Measurements from ENCODE around the gene CNMD.

The CNMD gene

DNA sequence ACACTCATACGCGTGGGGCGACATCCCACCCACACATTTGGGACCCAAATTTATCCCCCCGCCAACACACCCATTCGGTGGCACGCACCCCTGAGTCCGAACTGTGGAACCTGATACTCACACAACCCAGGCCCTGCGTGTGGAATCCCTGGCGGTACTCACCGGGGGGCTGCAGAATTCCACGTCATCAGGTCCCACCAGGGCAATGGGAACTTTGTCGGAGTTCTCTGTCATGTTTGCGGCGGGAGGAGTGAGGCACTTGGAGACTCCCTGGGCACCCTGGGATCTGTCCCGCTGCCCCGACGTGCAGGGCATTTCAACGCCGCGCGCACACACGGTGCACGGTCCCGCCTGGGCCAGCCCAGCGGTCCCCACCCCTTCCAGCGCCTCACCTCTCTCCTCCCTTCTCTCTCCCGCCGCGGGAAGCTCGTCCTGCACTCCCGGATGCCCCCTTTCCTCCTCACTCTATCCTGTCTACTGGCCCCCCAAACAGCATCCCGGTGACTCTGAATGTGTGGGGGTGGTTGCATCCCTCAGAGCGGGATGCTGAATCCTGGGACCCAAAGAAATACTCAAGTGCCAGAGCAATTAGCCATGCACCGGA, at the start of gene CNMD:
TSS of gene CNMD (minus strand) at position 353 of the 604 bp plus-strand sequence. CDS start at position 234, 119 bp downstream.
- DNase-seq = no peak

DNA sequence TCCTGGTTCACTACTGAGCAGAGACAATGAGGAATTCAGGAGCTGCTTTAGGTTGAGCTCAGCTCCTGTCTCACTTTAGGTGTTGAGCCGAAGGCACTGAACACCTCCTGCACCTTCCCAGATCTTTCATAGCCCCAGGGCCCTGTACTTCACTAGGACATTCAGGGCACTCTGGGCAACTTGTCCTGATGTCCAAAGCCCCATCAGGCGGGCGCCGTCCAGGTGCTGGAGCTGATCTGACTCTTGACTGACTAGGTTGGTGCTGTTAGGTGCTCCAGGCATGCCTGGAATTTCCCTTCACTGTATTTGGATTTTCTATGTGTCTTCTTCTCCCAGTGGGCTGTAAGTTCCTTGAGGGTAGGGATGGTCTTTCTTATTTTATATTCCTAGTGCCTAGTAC, 48.4 kb upstream of the CNMD start:
- no peak for DNase-seq

DNA sequence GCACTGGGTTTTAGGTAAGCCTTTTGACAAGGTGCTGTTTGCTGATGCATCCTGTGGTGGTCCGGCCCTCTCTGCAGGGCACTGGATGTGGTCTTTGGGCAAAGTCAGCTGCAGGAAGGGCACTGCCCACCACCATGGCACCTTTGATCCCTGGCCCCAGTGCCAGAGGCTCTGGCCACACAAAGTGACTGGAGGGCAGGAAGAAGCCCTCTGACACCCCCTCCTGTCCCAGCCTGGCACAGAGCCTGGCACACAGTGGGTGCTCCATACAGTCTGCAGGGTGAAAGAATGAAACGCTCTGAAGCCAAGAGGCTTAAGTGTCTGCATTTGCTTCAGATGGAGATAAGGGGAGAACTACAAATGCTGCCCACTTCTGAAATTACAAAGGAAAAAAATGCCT, 47.6 kb upstream of the CNMD start:
- DNase-seq = no peak

DNA sequence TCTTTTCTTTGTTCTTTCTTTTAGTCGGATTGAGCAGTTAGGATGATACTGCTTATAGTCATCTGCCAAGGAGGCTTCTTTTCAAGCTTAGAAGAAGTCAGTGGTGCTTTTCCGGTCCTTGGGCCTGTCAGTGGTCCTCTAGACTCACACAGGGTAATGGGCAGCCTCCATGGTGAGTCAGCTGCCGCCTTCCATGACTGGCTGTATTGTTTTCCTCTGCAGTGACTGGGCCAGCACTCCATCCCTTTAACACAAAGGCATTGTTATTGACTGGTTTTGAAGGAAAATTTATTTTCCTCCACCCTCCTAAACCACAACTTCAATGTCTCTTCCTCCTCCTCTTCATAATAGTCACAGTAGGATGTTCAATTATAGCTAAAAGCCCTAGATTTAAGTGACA, 47.1 kb upstream of the CNMD start:
- DNase-seq = no peak

DNA sequence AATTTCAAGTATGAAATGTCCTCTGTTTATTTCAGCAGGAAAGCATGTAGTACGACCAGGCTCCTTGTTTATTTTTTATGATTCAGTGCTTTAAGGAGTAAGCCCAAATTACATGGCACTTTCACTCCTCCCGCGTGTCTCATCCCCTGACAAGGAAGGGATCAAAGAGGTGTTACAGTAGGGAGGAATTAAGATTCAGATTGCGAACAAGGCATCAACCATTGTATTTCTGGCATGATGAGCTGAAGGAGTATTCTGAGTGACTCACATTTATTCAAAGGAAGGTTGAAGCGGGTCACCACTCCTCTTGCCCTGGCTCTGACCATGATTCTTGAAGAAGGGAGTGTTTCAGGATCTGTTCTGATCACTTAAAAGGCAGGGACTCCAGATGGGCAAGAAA, 46.1 kb upstream of the CNMD start:
- no peak for DNase-seq

DNA sequence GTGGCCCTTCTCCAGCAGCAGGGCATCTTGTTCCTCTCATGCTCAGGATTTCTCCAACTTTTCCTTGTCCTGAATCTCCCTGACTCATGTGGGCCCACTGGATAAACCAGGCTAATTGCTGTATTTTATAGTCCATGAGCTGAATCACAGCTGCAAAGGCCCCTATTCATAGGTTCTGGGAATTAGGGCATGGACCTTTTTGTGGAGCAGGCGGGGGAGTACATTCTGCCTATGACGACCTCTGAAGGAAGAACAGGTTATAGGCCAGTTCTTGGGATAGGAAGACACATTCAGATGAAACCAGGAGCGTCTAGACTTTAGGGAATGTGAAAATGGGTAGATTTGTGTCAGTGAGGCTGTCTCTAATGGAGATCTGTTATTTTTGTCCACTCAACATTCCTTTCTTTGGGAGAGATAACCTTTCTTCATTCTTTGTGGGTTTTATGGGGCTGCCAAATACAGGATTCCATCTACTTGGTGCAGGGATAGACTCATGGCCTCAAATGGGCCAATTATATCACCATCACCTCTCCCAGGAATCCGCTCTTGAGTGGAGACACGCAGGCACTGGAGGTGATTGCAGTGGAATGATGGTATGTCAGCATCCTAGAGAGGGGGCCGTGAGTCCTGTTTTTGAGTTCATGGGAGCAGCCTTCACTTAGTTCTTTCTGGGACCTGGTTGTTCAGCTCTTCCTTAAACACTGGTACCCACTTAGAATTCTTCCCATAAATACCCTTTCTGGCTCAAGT, 45.1 kb upstream of the CNMD start:
- no peak for DNase-seq

DNA sequence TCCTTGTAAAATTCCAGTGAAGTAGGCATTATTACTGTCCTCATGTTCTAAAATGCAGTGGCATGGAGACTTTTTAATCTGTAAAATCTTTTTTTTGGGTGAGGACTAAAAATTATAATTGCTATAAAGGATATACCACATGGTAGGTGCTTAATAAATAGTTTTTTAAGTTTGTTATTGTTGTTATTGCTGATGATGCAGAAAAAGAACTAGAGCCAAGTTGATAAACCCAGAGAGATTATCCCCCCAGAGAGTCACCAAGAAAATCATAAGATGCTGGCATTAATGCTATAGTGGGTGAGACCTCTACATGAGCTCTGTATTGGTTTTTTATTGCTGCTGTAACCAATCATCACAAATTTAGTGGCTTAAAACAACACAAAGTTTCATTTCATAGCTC, 44.3 kb upstream of the CNMD start:
- no peak for DNase-seq

DNA sequence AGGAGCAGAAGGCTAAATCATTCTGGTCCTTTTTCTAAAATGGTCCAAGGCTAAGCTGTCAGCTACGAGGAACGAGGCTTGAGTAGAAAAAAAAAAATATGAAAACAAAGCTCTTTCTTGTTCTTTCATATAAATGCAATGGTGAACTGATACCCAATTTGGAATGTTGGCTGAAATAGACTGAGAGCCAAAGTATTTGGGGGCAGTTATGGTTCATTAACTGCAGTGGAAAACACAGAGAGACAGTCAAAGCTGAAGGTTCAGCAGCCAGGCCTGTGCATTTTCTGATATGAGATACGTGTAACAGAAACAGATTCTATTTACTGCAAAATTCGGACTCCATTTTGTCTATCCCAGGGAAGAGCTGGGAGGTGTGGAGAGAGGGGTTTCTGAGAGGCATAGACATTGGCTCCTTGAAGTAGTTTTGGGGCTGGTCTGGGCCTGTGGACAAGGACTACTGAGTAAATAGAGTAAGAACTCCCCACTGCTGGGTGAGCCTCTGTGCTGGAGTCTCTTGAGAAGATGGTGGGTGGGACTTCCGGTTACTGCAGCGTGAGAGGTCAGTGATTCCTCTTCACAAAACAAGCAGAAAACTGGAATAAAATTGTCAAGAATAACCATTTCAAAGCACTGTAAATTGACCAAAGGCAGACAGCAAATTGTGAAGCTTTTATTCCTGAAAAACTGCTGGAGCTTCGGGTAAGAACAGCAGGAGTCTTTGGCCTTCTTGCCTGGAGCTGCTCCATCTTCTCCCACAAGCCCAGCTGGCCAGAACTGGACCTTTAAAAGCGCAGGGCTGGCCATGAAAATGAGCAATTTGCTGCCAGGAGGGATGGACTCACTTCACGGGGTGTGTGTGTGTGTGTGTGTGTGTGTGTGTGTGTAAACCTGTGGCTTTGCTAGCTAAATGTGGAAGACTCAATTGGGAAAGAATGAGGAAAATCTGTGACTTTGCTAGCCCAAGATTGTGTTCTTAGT, 43.1 kb upstream of the CNMD start:
- DNase-seq = no peak

DNA sequence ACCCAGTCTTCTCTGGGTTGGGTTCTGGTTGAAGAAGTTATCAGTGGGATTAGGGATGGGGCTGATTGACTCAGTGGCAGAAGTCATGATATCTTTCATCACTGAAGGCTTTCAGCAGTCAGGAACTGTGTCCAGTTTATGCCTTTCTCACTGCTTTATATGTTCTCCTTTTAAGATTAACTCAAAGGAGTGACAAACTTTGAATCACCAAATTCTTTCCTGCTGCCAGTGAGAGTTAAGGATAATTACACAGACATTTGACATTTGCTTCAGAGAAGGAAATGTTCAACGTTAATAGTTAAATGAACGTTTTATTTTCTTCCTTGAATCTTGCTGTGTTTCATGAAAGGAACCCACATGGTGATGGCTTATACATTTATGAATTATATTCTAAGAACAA, 41.0 kb upstream of the CNMD start:
- no peak for DNase-seq

DNA sequence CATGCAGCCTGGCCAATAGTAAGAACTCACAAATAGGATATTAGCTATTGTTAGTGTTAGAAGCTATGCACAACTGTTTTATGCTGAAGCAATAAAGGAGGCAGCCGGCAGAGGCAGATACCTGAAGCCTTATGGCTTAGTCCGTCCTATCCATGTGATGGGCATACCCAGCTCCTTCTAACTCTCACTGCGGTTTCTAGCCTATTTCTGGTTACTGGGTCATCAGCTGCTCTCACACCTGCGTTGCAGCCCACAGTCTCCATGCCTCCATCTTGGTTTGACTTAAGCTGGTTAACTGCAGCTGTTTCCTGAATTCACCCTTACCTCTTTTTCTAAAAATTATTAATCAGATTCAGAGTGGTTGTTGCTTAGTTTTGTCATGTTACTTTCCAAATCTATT, 40.5 kb upstream of the CNMD start:
- DNase-seq = no peak

DNA sequence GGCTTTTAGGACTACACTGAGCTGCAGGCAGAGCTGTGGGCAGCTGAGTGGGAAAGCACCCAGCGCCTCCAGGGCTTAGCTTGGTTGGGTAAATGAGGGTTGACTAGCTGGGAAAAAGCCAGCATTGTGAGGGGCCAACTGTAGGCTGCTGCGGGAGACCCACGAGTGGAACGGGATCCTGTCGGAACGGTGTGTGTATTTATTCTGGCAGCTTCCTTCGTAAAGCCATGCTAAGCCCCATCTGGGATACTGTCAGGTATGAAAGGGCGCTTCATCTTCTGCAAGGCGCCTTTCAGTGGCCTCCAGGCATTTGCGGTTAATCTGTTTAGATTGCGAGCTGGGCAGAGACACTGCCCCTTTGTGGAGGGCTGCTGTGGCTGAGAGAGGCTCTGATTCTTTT, 39.5 kb upstream of the CNMD start:
- no peak for DNase-seq

DNA sequence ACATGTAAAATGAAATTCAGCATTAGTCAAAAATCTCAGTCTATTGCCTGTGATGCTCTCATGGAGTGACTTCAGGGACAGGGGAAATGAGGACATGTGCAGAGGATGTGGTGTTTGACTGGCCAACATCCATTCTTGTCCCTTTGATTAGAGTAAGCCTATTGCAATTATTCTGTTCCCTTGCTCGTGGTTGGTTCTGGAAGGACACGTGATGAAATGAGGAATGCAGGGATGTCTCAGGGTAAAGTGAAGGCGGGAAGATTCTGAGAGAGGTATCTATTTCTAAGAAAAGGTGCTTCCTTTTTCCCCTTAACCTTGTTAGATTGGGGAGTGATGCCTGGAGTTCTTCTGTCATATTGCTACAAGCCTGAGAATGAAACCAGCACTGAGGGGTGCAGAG, 37.1 kb upstream of the CNMD start:
- no peak for DNase-seq

DNA sequence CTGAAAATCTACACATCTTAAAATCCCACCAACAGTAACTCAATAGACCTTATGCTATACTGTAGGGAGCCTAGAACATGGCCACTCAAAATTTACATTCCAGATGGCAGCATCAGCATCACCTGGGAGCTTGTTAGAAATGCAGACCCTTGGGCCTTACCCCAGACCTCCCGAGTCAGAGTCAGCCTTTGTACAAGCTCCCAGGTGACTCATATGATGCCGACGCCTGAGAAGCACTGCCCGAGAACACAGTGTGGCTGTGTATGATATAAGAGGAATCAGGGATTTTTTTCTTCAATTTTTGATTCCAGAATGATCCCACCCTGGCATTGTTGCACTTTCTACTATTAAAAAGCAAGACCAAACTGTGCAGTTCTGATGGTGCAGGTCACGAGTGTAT, 35.9 kb upstream of the CNMD start:
- DNase-seq = no peak

DNA sequence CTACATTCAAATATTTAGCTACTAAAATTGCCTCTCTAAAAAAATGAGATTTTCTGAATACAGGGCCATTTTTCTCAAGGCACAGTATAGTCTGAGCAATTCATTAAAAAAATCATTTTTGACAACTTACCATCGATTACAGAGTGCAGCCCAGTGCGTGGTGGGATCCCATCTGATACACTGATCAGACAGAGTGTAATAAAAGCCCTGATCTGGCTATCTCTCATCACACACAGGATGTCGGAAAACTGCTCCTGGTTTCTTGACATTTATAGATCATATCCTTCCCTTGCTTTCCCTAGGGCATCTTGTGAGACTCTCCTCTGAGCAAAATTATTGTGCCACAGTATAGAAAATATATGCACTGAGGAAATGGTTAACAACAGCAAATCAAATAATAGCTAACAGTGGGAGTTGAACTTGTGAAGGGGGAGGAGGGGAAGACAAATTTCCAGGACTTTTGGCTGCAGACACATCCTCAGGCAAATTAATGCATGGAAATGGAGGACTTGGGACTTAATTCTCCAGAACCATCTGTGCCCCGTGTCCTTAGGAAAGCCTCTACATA, 28.4 kb upstream of the CNMD start:
- DNase-seq = no peak

DNA sequence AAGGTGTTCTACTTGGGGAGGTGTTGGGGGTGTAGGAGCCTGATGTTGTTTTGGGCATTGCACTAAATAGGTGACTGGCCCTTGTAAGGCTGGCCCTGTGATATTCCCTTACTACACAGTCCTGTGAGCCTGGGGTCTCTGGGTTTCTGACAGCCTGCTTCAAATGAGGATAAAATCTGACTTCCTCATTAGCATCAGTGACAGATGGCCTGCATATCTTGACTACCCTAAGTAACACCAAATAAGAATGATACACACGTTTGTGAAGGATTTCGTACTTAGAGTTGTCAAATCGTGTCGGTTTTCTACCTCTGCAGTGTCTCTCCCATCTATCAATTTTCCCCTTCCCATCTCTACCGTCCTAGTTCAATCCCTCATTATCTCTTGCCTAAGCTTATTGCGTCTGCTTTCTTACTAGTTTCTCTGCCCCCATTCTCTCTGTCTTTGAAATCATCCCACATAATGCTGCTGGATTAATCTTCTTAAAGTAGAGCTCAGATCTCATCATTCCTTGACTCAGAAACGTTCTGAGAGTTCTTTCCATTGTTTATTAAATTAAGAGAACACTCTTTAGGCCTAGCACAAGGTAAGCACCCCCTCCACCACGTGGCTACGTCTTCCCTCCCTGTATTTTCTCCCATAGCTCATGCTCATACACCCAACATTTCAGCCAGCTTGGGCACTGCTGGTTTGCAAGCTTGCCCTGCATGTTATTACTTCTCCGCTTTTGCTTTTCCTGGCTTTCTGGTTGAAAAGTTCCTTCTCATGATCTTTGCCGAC, 26.2 kb upstream of the CNMD start:
- no peak for DNase-seq

DNA sequence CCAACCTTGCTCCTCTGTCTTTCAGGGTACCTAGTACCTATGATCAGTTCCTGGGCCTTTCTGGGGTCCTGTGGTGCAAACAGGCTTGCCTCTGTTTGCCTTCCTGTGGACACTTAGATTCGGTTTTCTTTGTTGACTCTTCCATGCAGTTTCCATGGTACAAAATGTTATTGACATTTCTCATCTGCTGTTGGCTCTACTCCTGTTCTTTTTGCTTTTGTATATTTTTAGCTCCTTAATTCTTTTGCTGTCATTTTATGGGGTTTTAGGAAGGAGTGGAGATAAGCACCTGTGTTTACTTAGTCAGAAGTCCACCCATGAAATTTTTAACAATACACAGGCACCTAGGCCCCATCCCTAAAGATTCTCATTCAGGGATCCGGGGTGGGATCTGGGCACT, 20.5 kb upstream of the CNMD start:
- no peak for DNase-seq

DNA sequence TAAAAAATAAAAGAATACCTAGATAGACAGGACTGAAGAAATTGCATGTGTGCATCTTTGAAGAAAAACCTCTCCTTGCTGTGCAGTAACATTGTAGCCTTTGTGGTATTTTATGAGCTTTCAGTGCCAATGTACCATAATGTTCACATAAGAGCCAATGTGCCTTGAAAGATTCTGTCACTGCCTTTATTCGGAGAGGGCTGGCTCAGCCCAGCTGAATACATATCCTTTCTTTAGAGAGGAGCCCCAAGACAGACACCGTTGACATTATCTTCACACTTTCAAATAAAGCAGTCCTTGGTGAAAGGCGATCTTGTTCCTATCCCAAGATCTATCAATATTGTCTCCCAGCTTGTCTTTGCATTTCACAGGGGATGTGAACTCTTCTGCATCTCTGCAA, 18.5 kb upstream of the CNMD start:
- DNase-seq = no peak

DNA sequence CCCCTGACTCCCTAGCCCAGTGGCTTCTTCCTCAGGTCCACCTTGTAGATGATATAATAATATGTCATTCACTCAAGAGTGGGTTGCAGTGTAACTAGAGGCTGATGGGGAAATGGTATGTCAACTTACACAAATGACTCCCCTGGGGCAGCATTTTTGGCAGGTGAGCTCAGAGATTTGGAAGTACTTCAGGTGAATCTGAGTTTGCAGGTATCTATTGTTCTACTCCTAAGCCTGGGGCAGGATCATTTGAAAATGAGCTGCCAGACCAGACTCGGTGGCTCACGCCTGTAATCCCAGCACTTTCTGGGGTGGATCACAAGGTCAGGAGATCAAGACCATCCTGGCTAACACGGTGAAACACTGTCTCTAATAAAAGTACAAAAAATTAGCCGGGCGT, 11.6 kb upstream of the CNMD start:
- no peak for DNase-seq

DNA sequence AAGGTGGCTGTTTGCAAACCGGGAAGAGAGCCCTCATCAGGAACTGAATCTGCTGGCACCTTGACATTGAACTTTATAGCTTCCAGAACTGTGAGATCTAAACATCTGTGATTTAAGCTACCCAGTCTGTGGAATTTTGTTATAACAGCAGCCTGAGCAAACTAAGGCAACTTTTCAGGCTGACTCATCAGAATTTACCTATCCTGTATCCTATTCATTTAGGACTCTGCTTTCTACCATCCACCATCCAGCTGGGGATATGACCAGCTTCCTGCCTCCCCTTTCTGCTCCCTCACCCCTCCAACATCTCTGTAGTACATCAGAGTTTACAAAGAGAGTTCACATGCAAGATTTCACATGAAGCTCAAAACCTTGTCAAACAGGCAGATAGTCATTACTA, 11.1 kb upstream of the CNMD start:
- DNase-seq = no peak

DNA sequence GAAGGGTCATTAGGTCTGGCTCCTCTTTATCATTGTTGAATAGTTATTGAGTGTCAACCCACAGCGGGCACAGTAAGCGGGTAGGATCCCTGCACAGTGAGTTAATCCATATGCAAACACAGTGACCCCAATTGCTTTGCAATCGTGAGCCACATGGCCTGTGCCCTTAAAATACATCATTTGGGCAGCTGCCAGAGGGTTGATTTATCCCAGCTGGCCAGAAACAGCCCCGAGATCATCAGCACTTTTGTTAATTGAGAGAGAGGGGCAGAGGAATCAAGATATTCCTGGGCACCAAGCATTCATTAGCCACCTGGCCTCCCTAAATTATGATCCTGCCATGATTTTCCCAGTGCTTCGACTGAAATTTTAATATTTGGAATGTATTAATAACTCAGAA, 9.8 kb upstream of the CNMD start:
- DNase-seq = no peak

DNA sequence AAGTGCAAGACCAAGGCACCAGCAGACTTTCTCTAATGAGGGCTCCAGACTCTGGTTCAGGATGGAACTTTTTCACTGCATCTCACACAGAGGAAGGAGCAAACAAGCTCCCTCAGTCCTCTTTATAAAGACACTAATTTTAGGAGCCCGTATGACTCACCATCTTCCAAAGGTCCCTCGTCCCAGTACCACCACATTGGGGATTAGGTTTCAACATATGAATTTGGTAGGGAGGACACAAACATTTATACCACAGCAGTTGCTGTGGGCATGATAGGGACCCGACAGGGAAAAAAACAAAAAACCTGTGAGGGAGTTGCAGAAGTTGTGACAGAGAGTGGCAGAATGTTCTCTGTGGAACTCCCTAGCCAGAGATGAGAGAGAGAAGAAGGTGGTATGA, 6.5 kb upstream of the CNMD start:
- DNase-seq = no peak

DNA sequence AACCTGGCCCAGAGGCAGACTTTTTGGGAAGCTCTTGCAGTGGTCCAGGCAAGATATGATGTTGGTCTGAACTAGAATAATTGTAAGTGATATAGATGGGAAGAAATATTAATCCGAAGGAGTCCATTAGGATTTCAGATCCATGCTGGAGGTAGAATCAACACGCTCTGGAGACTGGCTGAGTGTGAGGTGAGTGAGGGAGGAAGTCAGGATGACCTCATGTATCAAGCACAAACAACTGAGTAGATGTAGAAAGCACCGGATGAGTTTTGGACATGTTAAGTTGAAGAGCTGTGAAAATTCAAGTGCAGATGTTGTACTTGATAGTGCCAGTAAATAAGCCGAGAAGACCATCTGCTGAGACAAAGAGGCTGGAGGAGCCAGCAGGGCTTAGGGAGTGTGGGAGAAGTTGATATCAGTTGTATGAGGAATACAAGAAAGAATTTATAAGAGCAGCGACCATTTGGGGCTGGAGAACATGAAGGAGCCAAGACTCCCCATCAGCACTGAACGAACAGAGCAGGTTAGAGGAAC, 5.3 kb upstream of the CNMD start:
- DNase-seq = no peak

Data from activated CD4-positive, alpha-beta T cell treated with anti-CD3 and anti-CD28 coated beads for 48 hours (primary cell).